CD4-positive, alpha-beta T cell treated with Interferon gamma for 1 hour (primary cell): Measurements from ENCODE around the gene AKAP6.

ENCODE experiments used
- DNase-seq: peaks from one replicate; pipeline ENCODE4 v3.0.0-alpha.2; 2020

AKAP6 gene

DNA sequence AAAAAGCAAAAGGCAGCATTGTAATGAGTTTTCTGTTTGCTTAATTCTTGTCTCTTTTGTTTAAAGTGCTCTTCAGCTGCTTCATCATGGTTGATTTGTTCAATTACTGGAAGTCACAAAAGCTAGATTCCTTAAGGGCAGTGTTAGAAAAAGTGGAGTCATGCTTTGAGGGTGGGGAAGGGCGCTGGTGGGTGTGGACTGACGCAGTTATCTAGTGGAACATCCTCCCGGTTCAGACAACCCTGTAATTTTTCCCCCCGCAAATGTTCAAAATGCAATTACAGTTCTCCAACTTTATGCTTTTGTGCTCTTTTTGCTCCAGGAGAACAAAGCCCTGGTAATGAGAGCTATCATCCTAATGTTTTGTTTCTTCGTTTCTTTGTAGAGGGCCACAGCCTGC is 2.1 kb downstream of the AKAP6 start:
- no peak for DNase-seq

DNA sequence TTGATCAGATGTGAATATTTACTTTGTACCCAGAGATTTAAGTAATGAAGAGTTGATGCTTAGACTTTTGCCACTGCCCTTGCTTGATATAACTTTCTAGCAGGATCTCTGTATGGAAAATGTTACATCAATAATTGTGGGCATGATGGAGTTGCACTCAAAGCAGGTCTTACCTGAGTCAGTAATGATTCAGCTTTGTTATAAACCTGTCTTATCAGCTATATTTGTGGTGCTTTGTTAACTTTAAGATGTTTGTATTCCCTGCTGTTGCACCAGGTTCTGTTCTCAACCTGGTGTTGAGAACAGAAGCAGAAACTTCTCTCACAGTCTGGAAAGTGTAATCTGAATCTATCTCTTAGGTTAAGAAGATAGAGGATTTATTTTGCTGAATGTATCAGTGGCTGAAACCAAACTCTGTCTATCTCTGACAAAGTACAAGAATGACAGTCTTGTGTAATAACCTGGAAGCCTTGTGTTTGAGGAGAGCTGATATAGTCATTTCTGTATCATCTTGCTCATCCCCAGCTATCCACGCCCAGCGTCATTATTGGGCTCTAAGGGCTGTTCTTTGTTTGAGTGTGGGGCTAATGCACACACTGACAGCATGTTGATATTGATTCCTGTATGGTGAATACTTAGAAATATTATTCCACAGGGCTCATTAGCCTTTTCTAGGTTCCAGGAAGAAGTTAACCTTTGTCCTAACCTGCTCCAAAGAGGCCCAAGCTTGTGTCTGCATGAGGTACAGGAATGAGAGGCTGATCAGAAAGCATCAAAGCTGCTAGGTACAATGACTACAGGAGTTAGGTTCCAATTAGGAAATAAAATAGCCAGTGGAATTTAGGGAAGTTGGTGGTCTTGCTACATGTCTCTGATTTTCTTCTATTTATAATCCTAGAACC is 3.6 kb downstream of the AKAP6 start:
- no peak for DNase-seq

DNA sequence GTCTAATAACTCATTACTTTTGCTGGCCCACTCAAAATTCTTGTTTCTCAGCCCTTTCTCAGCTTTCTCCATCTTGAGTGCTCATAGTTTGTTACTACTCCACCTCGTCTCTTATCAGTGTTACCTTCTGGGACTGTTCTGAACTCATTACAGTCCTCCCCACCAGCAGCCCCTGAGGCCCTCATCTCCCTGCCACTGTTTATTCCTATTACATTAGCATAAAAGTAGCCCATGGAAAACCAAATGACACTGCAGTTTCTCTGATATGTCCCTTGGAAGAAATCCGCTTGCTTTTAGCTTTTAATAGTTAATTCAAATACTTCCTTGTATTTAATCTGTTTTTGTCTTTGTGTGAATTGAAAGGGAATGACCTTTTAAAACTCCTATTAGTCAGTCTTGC is 7.6 kb downstream of the AKAP6 start:
- no peak for DNase-seq

DNA sequence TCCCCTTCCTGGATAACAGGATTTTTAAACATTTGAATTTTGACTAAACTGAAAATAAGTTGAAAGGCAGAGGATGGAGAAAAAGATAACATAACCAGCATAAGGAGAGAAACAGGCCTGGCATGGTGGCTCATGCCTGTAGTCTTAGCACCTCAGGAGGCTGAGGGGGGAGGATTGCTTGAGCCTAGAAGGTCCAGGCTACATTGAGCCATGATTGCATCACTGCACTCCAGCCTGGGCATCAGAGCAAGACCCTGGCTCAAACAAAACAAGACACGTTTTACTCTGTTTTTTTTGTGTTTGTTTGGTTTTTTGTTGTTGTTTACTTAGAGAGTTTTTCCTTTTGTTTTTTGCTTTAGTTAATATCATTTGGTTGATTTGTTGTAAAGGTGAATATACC is 8.7 kb downstream of the AKAP6 start:
- no peak for DNase-seq

DNA sequence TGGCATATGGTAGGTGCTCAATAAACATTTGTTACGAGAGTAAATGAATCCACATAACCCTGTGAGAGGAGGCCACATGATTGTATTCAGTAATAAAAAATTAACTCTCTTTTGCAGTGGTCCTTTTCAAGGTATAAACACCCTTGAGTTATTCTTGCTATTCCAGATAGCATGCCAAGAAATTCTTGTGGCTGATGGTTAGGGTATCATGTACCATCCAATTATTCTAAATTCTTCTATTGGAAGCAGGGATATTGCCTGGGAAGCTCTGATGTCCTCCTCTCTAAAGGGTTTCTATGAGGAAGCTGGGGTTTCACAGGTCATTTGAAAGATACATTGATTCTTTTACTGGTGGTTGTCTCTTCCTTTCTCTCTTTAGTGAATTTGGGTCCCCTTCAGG is 10.1 kb downstream of the AKAP6 start:
- no peak for DNase-seq

DNA sequence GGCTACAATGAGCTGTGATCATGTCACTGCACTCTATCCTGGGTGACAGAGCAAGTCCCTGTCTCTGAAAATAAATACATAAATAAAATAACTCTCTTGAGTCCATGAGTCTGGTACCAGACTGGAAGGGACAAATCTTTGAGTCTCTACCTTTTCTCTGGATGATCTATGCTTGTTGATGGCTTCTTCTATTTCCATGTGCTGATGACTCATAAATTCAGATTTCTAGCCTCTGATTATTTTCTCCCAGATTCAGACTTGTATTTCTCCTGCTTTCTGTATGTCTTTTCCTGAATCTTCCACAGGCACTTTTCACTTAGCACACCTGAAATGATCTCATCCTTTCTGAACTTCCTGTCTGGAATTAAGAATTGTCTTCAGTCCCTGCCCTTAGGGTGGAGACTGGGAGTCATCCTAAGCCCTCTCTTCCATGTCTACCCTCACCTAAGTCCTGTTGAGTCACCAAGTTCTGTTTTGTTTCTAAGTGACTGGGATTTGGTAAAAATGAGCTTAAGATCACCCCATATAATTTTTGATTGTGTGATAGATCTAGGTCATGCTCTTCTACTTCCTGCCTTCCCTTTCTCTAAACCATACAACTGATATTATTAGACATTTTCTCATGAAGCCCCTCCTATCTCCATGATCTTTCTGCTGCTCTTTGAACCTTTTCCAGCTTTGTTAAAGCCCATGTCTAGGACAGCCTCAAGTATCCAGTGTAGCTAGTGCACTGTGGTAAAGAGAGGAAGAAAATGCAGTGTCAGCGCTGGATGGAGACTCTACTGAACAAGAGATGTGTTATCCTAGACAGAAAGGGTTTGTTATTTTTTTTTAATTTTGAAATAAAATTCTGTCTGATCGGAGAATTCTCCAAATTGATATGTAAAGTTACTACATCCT is 13.1 kb downstream of the AKAP6 start:
- no peak for DNase-seq

- no peak for DNase-seq
Measured at GRCh38 chr14:32342847-32343194, 13.7 kb downstream of the AKAP6 start.

- no peak for DNase-seq
Measured at GRCh38 chr14:32343926-32344430, 14.9 kb downstream of the AKAP6 start.

GRCh38 chr14:32345311-32345791 is 16.3 kb downstream of the AKAP6 start:
- no peak for DNase-seq

- no peak for DNase-seq
Measured at GRCh38 chr14:32349322-32349721, 20.2 kb downstream of the AKAP6 start.

DNA sequence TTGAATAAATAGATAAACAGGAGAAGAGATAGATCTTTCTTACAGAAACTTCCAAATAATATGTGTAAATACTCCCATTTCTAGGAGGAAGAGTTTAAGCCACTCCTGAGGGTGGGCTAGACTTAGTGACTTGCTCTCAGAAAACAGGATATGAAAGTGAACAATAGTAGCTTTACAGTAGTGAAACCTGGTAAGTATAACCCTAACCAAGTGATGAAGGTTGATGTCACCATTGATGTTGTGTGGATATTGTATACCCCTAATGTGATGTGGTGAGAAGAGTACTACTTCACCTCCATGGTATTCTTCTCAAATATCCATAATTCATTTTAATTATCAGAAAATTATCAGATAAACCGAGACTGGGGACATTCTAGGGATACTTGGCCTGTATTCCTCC is 20.9 kb downstream of the AKAP6 start:
- DNase-seq, result no peak

DNA sequence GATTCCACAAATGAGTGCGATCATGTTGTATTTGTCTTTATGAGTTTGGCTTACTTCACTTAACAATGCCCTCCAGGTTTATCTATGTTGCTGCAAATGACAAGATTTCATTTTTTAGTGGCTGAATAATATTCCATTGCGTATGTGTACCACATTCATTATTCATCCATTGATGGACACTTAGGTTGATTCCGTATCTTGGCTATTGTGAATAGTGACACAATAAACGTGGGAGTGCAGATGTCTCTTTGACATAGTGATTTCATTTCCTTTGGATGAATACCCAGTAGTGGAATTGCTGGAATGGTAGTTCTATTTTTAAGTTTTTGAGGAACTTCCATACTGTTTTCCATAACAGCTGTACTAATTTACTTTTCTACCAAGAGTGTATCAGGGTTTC is 23.5 kb downstream of the AKAP6 start:
- DNase-seq, result no peak

DNA sequence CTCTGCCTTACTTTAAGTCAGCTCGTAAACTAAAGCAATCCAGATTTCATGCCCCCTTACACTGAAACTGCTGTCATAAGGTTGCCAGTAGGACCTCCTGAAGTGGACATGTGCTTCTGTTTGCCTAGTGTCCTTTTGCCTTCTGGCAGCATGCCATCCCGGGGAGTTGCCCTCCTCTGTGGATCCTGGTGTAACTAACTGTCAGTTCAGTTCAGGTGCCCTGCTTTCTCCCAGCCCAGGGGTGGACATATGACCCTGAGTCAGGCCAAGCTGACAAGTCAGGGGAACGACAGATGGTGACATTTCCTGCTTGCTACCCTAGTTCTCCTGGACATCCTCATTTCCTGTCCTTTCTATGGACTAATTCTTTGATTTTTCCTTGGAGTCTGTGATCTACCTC is 25.6 kb downstream of the AKAP6 start:
- no peak for DNase-seq

GRCh38 chr14:32358781-32359180 is 29.7 kb downstream of the AKAP6 start:
- no peak for DNase-seq

- no peak for DNase-seq
Measured at GRCh38 chr14:32361674-32362073, 32.6 kb downstream of the AKAP6 start.

DNA sequence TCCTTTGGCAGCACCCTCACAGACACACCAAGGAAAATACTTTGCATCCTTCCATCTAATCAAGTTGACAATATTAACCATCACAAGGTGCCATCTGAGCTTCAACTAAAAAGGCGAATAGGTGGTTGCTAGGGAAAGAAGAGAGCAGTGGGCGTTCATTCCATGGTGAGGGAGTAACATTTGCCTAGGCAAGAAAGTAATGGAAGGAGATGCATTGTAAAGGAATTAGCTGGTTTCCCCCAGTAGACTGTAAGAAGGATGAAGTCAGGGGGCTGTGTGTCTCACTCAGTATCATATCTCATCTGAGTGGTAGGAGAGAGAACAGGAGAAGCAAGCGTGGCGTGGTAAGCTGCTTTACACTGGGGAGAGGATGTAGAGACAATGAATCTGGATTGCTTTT is 34.7 kb downstream of the AKAP6 start:
- no peak for DNase-seq

DNA sequence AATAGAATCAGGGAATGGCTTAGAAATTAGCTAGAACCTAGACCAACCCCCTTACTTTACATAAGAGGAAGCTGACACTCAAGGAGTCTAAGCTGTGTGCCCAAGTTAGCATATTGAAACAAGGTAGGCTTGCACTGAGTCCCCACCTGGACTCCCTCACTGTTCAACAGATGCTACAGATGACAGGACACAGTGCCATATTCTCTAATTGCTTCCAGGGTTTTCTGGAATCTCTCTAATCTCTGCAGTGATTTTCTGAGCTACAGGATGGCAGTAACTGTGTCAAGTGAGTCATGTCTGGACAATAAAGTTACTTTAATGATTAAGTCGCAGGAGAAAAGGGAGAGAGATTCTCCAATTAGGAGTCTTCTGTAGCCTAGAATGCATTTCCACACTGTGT is 35.8 kb downstream of the AKAP6 start:
- DNase-seq, result no peak

GRCh38 chr14:32366256-32366879 is 37.3 kb downstream of the AKAP6 start:
- DNase-seq, result no peak

DNA sequence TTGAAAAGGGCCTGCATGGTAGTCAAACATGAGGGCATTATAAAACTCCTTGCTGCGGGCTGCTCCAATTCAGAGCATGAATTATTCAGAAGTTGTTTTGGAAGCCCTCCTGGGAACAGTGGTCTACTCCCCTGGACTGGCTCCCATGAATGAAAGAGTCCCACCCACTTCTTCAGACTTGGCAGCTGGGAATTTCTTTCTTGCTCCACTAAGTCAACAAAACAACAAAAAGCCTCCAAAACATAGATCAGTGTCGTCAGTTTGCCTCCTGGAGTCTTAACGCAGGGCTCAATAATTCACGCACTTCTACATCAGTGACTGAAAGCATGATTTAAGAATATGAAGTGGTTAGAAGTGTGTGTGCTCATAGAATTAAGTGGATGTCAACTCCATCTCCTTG is 37.9 kb downstream of the AKAP6 start:
- no peak for DNase-seq

DNA sequence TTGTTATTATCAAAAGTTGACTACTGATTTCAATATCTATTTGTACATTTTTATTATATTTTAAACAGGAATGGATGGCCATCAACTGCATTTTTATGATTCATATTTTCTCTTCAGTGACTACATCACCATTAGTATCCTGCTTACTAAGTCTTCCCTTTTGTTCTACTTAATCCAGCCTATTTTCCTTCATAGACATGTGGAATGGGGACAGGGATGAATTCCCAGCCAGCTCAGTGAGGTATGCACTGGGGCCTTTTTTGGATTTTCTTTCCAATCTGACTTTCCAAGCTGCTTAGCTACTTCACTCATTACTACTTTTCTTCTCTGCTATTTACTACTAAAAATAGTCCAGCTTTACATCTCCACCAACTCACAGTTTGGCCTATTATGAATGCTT is 38.4 kb downstream of the AKAP6 start:
- DNase-seq, result no peak

GRCh38 chr14:32368107-32368506 is 39.0 kb downstream of the AKAP6 start:
- DNase-seq, result no peak

DNA sequence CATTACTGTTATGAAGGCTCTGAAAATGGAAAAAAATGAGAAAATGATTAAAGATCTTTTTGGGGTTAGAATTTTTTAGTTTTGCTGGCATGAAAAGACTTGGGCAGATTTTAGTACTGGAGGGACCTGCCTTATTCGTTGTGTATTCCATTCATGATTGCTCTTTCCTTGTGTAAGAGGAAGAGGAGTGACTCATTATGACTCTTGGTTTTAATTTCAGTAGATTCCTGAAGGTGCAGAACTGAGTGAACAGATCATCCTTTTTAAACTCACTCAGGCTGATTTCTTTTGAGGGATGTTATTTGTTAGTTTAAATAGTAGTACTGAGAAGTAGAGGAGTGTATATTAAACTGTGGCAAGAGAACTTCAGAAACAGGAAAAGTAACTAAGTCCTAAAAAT is 41.6 kb downstream of the AKAP6 start:
- no peak for DNase-seq

GRCh38 chr14:32372154-32372553 is 43.1 kb downstream of the AKAP6 start:
- DNase-seq, result no peak
